Naive thymus-derived CD4-positive, alpha-beta T cell (primary cell): ENCODE data around the gene SV2C. TPM values are rescaled to one million over a fixed set of nuclear protein-coding genes. Genes with fewer than 3 reads are reported as not detected.

Experiments used
- ATAC-seq: fragments of 150-1000 bp; cut with Tn5 transposase; 2 replicates; pipeline ENCODE4 v1.10.0; 2021; ENCODE audit warnings: mild to moderate bottlenecking, moderate library complexity
- CTCF ChIA-PET: fragments of 350-600 bp; sonication (Branson Sonifier 250); formaldehyde crosslinking; loops from one replicate; lab custom pipeline; 2021; ENCODE audit warnings: antibody characterized with exemption; lab: Charles Lee
- POLR2A ChIA-PET: fragments of 350-600 bp; sonication (Branson Sonifier 250); formaldehyde crosslinking; loops from one replicate; lab custom pipeline; 2021; ENCODE audit warnings: antibody characterized with exemption, inconsistent platforms; lab: Charles Lee
- DNase-seq, 9 donors: peaks; one replicate each; pipeline versions ENCODE4 v3.0.0 to v3.0.0-alpha.2; 2020 to 2022; ENCODE audit warnings: mixed read lengths in 1 of 9
- H3K27ac ChIP-seq: one replicate; pipeline ENCODE4 v1.7.0; 2013; ENCODE audit warnings: mild to moderate bottlenecking, low read depth, low read length, moderate library complexity
- H3K27me3 ChIP-seq, 2 donors: one replicate each; pipeline ENCODE4 v1.7.0; 2013; ENCODE audit warnings: low read length in 2 of 2, mild to moderate bottlenecking in 2 of 2, moderate library complexity in 2 of 2; ENCODE audit not compliant: control insufficient read depth in 2 of 2, insufficient read depth in 2 of 2
- H3K36me3 ChIP-seq, 3 experiments: 1 replicate in 2 of 3; 2 replicates in 1 of 3; pipeline ENCODE4 v1.7.0; 2013; ENCODE audit warnings: low read length in 3 of 3, mild to moderate bottlenecking in 3 of 3, moderate library complexity in 1 of 3; ENCODE audit not compliant: insufficient read depth in 3 of 3, control insufficient read depth in 2 of 3
- H3K4me1 ChIP-seq, 2 donors: one replicate each; pipeline ENCODE4 v1.7.0; 2013; ENCODE audit warnings: low read length in 2 of 2, mild to moderate bottlenecking in 2 of 2, moderate library complexity in 1 of 2; ENCODE audit not compliant: control insufficient read depth in 2 of 2, insufficient read depth in 2 of 2
- H3K4me3 ChIP-seq: 2 replicates; pipeline ENCODE4 v1.7.0; 2013; ENCODE audit warnings: mild to moderate bottlenecking, low read length
- H3K9me3 ChIP-seq, 3 experiments: 1 replicate in 2 of 3; 2 replicates in 1 of 3; pipeline ENCODE4 v1.7.0; 2013; ENCODE audit warnings: low read length in 3 of 3; ENCODE audit not compliant: control insufficient read depth in 2 of 3
- H3K27ac Mint-ChIP-seq, 9 donors: one replicate each; pipeline ENCODE4 v1.8.0; 2020 to 2022; ENCODE audit warnings: mixed read lengths in 9 of 9, mild to moderate bottlenecking in 8 of 9, moderate library complexity in 5 of 9, inconsistent platforms in 2 of 9
- H3K27me3 Mint-ChIP-seq, 5 donors: one replicate each; pipeline ENCODE4 v1.8.0; 2021 to 2022; ENCODE audit warnings: mixed read lengths in 5 of 5, mild to moderate bottlenecking in 1 of 5
- H3K36me3 Mint-ChIP-seq, 5 donors: one replicate each; pipeline ENCODE4 v1.8.0; 2020 to 2022; ENCODE audit warnings: mixed read lengths in 5 of 5, mild to moderate bottlenecking in 3 of 5, inconsistent platforms in 1 of 5
- H3K4me1 Mint-ChIP-seq, 7 donors: one replicate each; pipeline ENCODE4 v1.8.0; 2020 to 2022; ENCODE audit warnings: mixed read lengths in 7 of 7, mild to moderate bottlenecking in 3 of 7, inconsistent platforms in 1 of 7
- H3K4me3 Mint-ChIP-seq, 10 donors: one replicate each; pipeline ENCODE4 v1.8.0; 2020 to 2022; ENCODE audit warnings: mild to moderate bottlenecking in 10 of 10, mixed read lengths in 10 of 10, moderate library complexity in 6 of 10, inconsistent platforms in 2 of 10
- H3K9me3 Mint-ChIP-seq, 11 donors: one replicate each; pipeline ENCODE4 v1.8.0; 2020 to 2022; ENCODE audit warnings: mixed read lengths in 11 of 11, mild to moderate bottlenecking in 4 of 11, inconsistent platforms in 1 of 11, moderate library complexity in 1 of 11
- intact Hi-C, 2 donors: fragments of 100-400 bp; cut with micrococcal nuclease; formaldehyde crosslinking; loops; one replicate each; pipeline ENCODE4 v1.15.1; 2023
- polyA plus RNA-seq, 2 donors: library from polyadenylated mRNA; unstranded; fragments of 300-500 nt; fragmentation: Illumina TruSeq; gene quantifications; one replicate each; pipeline ENCODE4 v1.2.3, GENCODE V29; 2021
- total RNA-seq, 6 experiments: library from RNA in 5 of 6; stranded (reverse) in 5 of 6; gene quantifications; 1 replicate in 5 of 6; 2 replicates in 1 of 6; pipeline ENCODE4 v1.2.3 and lab custom pipeline; 2021 to 2026

SV2C gene
- total and polyA plus RNA-seq, 7 experiments from 2014 or later, result not detected

DNA sequence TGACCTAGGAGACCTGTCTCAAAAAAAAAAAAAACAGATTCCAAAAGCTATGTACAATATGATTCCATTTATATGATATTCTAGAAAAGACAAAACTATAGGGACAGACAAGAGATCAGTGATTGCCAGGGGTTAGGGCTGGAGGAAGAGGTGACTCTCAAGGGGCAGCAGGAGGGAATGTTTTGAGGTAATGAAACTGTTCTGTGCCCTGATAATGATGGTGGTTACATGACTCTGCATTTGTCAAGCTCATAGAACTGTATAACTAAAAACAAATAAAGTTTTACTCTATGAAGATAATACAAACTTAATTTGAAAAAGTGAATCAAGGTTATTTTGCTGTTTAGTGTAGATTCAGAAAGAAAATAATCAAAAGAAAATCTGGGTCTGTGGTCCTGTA is 194.6 kb downstream of the SV2C start:
- Mint-ChIP-seq H3K36me3 (peaks cover 0 to 3% (median 0%) of the 10 kb centered on the region in 5 donors), H3K4me1 (peaks cover 0 to 2% (median 0%) of the 10 kb centered on the region in 7 donors), H3K9me3 (peaks cover 0 to 4% (median 0%) of the 10 kb centered on the region in 11 donors), H3K27me3 (no peaks in the 10 kb centered on the region), H3K4me3 (no peak overlapping the region), H3K27ac (no peak overlapping the region)
- intact Hi-C loops, result no loop called here
- Histone ChIP-seq H3K27me3 (no peaks in the 10 kb centered on the region), H3K4me1 (no peaks in the 10 kb centered on the region), H3K9me3 (no peaks in the 10 kb centered on the region), H3K4me3 (no peak overlapping the region), H3K36me3 (no peaks in the 10 kb centered on the region), H3K27ac (no peak overlapping the region)
- ATAC-seq (no peak), DNase-seq (no peak)
- CTCF ChIA-PET, result no interaction called here
- POLR2A ChIA-PET, result no interaction called here

DNA sequence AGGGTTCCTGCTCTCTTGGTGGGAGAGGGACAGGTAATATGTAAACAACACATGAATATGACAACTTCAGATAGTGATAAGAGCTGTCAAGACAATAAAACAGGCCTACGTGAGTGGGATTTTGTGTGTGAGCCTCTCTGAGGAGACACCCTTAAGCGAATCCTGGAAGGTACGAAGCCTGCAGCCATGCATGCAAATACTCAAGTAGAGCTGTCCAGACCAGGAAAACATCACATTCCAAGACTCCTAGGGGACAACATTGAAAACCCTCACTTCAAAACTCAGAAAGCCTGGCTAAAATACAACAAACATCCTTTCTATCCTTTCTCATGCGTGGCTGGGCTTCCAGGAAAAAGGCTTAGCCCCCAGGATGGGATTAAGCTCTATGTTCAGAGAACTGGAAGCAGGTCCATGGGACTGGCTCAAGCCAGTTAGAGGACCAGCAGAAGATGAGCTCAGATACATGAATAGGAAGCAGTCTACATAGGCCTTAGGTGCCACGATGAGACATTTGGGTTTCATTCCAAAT is 195.1 kb downstream of the SV2C start:
- no peak overlapping the region for H3K27ac ChIP-seq
- H3K4me3 ChIP-seq, result no peak overlapping the region
- ChIA-PET CTCF (no interaction called here), POLR2A (no interaction called here)
- no peak overlapping the region for H3K4me3 Mint-ChIP-seq
- intact Hi-C loops, result no loop called here
- no peak for DNase-seq
- H3K27ac Mint-ChIP-seq, result no peak overlapping the region
- no peaks in the 10 kb centered on the region for H3K27me3 ChIP-seq
- H3K36me3 ChIP-seq, result no peaks in the 10 kb centered on the region
- peaks cover 0 to 2% (median 0%) of the 10 kb centered on the region in 7 donors for H3K4me1 Mint-ChIP-seq
- H3K9me3 Mint-ChIP-seq, result peaks cover 0 to 4% (median 0%) of the 10 kb centered on the region in 11 donors
- no peaks in the 10 kb centered on the region for H3K4me1 ChIP-seq
- ATAC-seq, result no peak
- peaks cover 0 to 3% (median 0%) of the 10 kb centered on the region in 5 donors for H3K36me3 Mint-ChIP-seq
- H3K27me3 Mint-ChIP-seq, result no peaks in the 10 kb centered on the region
- H3K9me3 ChIP-seq, result no peaks in the 10 kb centered on the region

GRCh38 chr5:76280494-76280893 is 197.3 kb downstream of the SV2C start:
- Mint-ChIP-seq H3K27ac (no peak overlapping the region), H3K27me3 (no peaks in the 10 kb centered on the region), H3K4me1 (peaks cover 0 to 9% (median 0%) of the 10 kb centered on the region in 7 donors), H3K4me3 (no peak overlapping the region), H3K36me3 (peaks cover 0 to 3% (median 0%) of the 10 kb centered on the region in 5 donors), H3K9me3 (no peaks in the 10 kb centered on the region)
- ATAC-seq (no peak), DNase-seq (no peak)
- no peak overlapping the region for H3K4me3 ChIP-seq
- intact Hi-C loops, result no loop called here
- no peaks in the 10 kb centered on the region for H3K36me3 ChIP-seq
- ChIA-PET POLR2A (no interaction called here), CTCF (no interaction called here)
- no peaks in the 10 kb centered on the region for H3K27me3 ChIP-seq
- H3K4me1 ChIP-seq, result no peaks in the 10 kb centered on the region
- H3K9me3 ChIP-seq, result no peaks in the 10 kb centered on the region
- H3K27ac ChIP-seq, result no peak overlapping the region

- Mint-ChIP-seq H3K27me3 (no peaks in the 10 kb centered on the region), H3K4me1 (peaks cover 0 to 7% (median 0%) of the 10 kb centered on the region in 7 donors), H3K27ac (no peak overlapping the region), H3K4me3 (no peak overlapping the region), H3K36me3 (no peaks in the 10 kb centered on the region), H3K9me3 (no peaks in the 10 kb centered on the region)
- Histone ChIP-seq H3K27ac (no peak overlapping the region), H3K9me3 (no peaks in the 10 kb centered on the region), H3K27me3 (no peaks in the 10 kb centered on the region), H3K4me1 (no peaks in the 10 kb centered on the region), H3K4me3 (no peak overlapping the region), H3K36me3 (no peaks in the 10 kb centered on the region)
- intact Hi-C loops, result no loop called here
- ATAC-seq (no peak), DNase-seq (no peak)
- CTCF ChIA-PET, result no interaction called here
- POLR2A ChIA-PET, result no interaction called here
Measured at GRCh38 chr5:76283670-76284069, 200.5 kb downstream of the SV2C start.

DNA sequence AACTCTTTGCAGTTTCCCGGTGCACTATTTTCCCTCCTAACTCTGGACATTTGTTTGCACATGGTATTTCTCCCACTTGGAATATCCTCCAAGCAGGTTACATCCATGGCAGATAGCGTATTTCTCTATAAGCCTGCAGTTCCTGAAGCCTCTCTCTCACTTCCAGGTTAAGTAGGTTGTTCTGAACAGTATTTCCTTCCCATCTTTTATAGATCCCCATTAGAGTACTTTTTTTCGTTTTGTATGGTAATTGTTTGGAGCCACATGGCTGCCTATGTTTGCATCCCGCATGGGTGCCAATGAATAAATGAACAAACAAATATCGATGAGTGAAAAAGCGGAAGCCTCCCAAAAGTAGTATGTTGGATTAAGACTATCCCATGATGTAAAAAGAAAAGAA is 206.5 kb downstream of the SV2C start:
- Histone ChIP-seq H3K27me3 (no peaks in the 10 kb centered on the region), H3K4me3 (no peak overlapping the region), H3K4me1 (no peaks in the 10 kb centered on the region), H3K36me3 (no peaks in the 10 kb centered on the region), H3K27ac (no peak overlapping the region), H3K9me3 (no peaks in the 10 kb centered on the region)
- ChIA-PET CTCF (no interaction called here), POLR2A (no interaction called here)
- Mint-ChIP-seq H3K9me3 (no peaks in the 10 kb centered on the region), H3K4me3 (no peak overlapping the region), H3K27me3 (peaks cover 0 to 4% (median 0%) of the 10 kb centered on the region in 5 donors), H3K4me1 (peaks cover 0 to 11% (median 0%) of the 10 kb centered on the region in 7 donors), H3K27ac (peak overlapping the region in 2 of 9 donors; percentile 17 to 30), H3K36me3 (no peaks in the 10 kb centered on the region)
- no peak for DNase-seq
- intact Hi-C loops, result no loop called here
- no peak for ATAC-seq

DNA sequence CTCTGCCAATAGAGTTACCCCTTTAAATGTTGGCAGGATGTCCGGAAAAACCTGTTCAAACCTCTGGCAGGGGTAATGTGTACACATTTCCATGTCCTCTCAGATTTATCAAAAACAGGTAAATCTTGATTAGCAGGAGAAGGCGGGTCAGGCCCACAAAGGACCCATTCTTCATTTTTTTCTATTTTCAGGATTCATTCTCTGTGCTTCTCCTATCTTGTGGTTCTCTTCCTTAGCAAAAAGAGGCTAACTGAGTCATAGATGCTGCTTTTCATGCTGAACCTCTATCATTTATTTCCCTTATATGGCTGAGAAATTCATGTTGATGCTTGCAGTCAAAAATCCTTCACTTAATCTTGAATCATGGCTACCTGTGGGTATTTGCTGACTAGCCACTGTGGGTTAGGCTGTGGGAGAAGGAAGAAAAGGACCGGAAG is 207.2 kb downstream of the SV2C start:
- Mint-ChIP-seq H3K4me1 (peaks cover 0 to 13% (median 0%) of the 10 kb centered on the region in 7 donors), H3K36me3 (no peaks in the 10 kb centered on the region), H3K9me3 (no peaks in the 10 kb centered on the region), H3K27ac (no peak overlapping the region), H3K4me3 (no peak overlapping the region), H3K27me3 (peaks cover 0 to 7% (median 0%) of the 10 kb centered on the region in 5 donors)
- intact Hi-C loops, result no loop called here
- DNase-seq (no peak), ATAC-seq (no peak)
- ChIA-PET CTCF (no interaction called here), POLR2A (interaction anchor here (1.1 kb wide), 1 partner anchor 77 kb away, joined by 4 read pairs; no protein-coding TSS in a partner anchor)
- Histone ChIP-seq H3K4me3 (no peak overlapping the region), H3K9me3 (no peaks in the 10 kb centered on the region), H3K27me3 (no peaks in the 10 kb centered on the region), H3K36me3 (no peaks in the 10 kb centered on the region), H3K4me1 (no peaks in the 10 kb centered on the region), H3K27ac (no peak overlapping the region)
